Mesendoderm (in vitro differentiated cells): Measurements from ENCODE around the gene BRD7.

ENCODE experiments used
- DNase-seq: peaks from one replicate; pipeline ENCODE4 v3.0.0; 2013
- H2AK5ac ChIP-seq: 2 replicates; pipeline ENCODE4 v1.6.1; 2013; ENCODE audit warnings: low read length, inconsistent platforms
- H2BK120ac ChIP-seq: 2 replicates; pipeline ENCODE4 v1.6.1; 2013; ENCODE audit warnings: low read depth, mild to moderate bottlenecking, low read length, moderate library complexity, mixed read lengths
- H2BK15ac ChIP-seq: replicated peaks from 2 replicates; pipeline ENCODE4 v1.6.1; 2013; ENCODE audit warnings: low read depth, mild to moderate bottlenecking, moderate library complexity
- H2BK5ac ChIP-seq: 2 replicates; pipeline ENCODE4 v1.6.1; 2013; ENCODE audit warnings: low read length, inconsistent platforms
- H3K18ac ChIP-seq: 2 replicates; pipeline ENCODE4 v1.6.1; 2013; ENCODE audit warnings: mild to moderate bottlenecking, low read length, mixed read lengths
- H3K23ac ChIP-seq: one replicate; pipeline ENCODE4 v1.6.1; 2013; ENCODE audit warnings: low read length
- H3K27ac ChIP-seq: 2 replicates; pipeline ENCODE4 v1.5.1; 2013; ENCODE audit warnings: low read depth, mild to moderate bottlenecking, inconsistent platforms, low read length, moderate library complexity
- H3K27me3 ChIP-seq: 2 replicates; pipeline ENCODE4 v1.6.1; 2013; ENCODE audit warnings: low read length, control low read depth, mild to moderate bottlenecking, inconsistent platforms; ENCODE audit not compliant: insufficient read depth, poor library complexity
- H3K36me3 ChIP-seq: 2 replicates; pipeline ENCODE4 v1.6.1; 2013; ENCODE audit warnings: low read length, inconsistent platforms; ENCODE audit not compliant: control insufficient read depth, insufficient read depth
- H3K4ac ChIP-seq: one replicate; pipeline ENCODE4 v1.6.1; 2013; ENCODE audit warnings: low read depth, mild to moderate bottlenecking, low read length, moderate library complexity
- H3K4me1 ChIP-seq: 2 replicates; pipeline ENCODE4 v1.6.1; 2013; ENCODE audit warnings: low read depth, low read length, inconsistent platforms; ENCODE audit not compliant: control insufficient read depth
- H3K4me2 ChIP-seq: 2 replicates; pipeline ENCODE4 v1.6.1; 2013; ENCODE audit warnings: low read length
- H3K4me3 ChIP-seq: 2 replicates; pipeline ENCODE4 v1.5.1; 2013; ENCODE audit warnings: mild to moderate bottlenecking, low read length
- H3K56ac ChIP-seq: one replicate; pipeline ENCODE4 v1.6.1; 2013; ENCODE audit warnings: low read length
- H3K79me1 ChIP-seq: 2 replicates; pipeline ENCODE4 v1.6.1; 2013; ENCODE audit warnings: low read length, inconsistent platforms
- H3K79me2 ChIP-seq: 2 replicates; pipeline ENCODE4 v1.6.1; 2013; ENCODE audit warnings: mild to moderate bottlenecking, low read length; ENCODE audit not compliant: control insufficient read depth, insufficient read depth
- H3K9ac ChIP-seq: 2 replicates; pipeline ENCODE4 v1.6.1; 2013; ENCODE audit warnings: low read length, inconsistent platforms
- H4K5ac ChIP-seq: one replicate; pipeline ENCODE4 v1.6.1; 2013; ENCODE audit warnings: low read length
- H4K8ac ChIP-seq: one replicate; pipeline ENCODE4 v1.6.1; 2013; ENCODE audit warnings: low read depth, mild to moderate bottlenecking, control low read depth, low read length, moderate library complexity
- WGBS: extraction: QIAGEN DNeasy Blood & Tissue Kit; methylation state at CpG from one replicate; pipeline ENCODE4 v1.1.7; 2013; ENCODE audit warnings: low lambda C conversion rate, missing lambda C conversion rate; ENCODE audit not compliant: insufficient coverage; ENCODE audit errors: extremely low coverage; 5-methylcytosine and 5-hydroxymethylcytosine counted together

The BRD7 gene

DNA sequence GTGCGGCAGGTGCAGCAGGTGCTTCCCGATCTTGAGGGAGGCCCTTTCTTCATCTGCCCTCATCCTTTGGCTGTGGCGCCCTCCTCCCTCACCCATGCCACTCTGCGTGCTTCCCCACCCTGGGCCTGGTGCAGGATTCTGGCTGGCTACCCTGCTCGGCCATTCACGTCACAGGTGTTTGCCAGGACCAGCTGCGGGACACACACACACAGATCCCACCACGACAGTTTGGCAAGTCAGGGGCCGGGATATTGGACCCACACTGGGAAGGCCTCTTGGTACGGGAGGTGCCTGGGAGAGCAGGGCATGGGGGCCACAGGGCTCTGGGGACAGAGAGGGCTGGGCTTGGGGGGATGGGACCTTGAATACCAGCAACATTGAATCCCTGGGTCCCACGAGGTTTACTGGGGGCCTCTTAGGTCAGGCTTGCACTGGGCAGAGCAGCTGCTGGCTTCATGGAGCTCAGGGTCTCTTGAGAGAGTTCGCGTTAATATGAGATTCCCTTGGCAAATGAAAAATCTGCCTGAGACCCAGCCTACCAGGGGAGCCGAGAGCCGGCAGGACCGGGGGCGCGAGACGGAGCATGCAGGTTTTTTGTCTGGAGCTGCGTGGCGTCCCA is 87.3 kb downstream of the BRD7 start:
- H3K4ac ChIP-seq: no peak overlapping the region
- H3K36me3 ChIP-seq: no peaks in the 10 kb centered on the region
- H2BK15ac ChIP-seq: no peak overlapping the region
- H2BK120ac ChIP-seq: no peak overlapping the region
- H3K18ac ChIP-seq: no peak overlapping the region
- H3K27me3 ChIP-seq: no peaks in the 10 kb centered on the region
- no peak overlapping the region for H3K9ac ChIP-seq
- no peak overlapping the region for H2AK5ac ChIP-seq
- H3K4me2 ChIP-seq: no peak overlapping the region
- no peaks in the 10 kb centered on the region for H3K4me1 ChIP-seq
- no peak for DNase-seq
- no peaks in the 10 kb centered on the region for H3K79me2 ChIP-seq
- no peak overlapping the region for H4K5ac ChIP-seq
- no peak overlapping the region for H3K56ac ChIP-seq
- H3K79me1 ChIP-seq: no peaks in the 10 kb centered on the region
- no peak overlapping the region for H3K23ac ChIP-seq
- H3K27ac ChIP-seq: no peak overlapping the region
- H3K4me3 ChIP-seq: no peak overlapping the region
- no peak overlapping the region for H4K8ac ChIP-seq
- WGBS: no CpG with 5 or more reads among the region's 21 CpGs
- no peak overlapping the region for H2BK5ac ChIP-seq

DNA sequence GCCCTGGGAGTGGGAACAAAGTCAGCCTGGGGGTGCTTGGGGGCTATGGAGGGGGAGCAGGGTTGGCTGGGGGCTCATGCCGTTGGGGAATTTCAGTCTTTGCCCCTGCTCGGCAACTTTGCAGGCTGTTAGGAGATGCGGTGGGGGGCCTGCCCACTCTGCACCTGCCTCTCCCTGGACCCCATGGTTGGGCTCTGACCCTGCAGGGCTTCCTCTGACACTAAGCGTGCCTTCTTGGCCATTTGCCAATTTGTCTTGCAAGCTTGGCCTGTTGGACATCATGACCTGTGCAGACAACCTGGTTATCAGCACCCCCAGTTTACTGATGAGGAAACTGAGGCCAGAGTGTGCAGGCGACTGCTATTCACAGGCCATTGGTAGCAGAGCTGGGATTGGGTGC is 87.9 kb downstream of the BRD7 start:
- no peaks in the 10 kb centered on the region for H3K27me3 ChIP-seq
- H3K23ac ChIP-seq: no peak overlapping the region
- no peak overlapping the region for H2BK5ac ChIP-seq
- no peaks in the 10 kb centered on the region for H3K4me1 ChIP-seq
- H3K4me3 ChIP-seq: no peak overlapping the region
- no peak overlapping the region for H3K27ac ChIP-seq
- no peak overlapping the region for H2BK15ac ChIP-seq
- no CpG with 5 or more reads among the region's 5 CpGs for WGBS
- H3K18ac ChIP-seq: no peak overlapping the region
- no peak overlapping the region for H2BK120ac ChIP-seq
- no peak overlapping the region for H3K4me2 ChIP-seq
- H4K8ac ChIP-seq: no peak overlapping the region
- no peak overlapping the region for H3K4ac ChIP-seq
- no peaks in the 10 kb centered on the region for H3K79me2 ChIP-seq
- DNase-seq: no peak
- H2AK5ac ChIP-seq: no peak overlapping the region
- no peak overlapping the region for H3K9ac ChIP-seq
- H3K79me1 ChIP-seq: no peaks in the 10 kb centered on the region
- no peak overlapping the region for H4K5ac ChIP-seq
- no peaks in the 10 kb centered on the region for H3K36me3 ChIP-seq
- no peak overlapping the region for H3K56ac ChIP-seq

DNA sequence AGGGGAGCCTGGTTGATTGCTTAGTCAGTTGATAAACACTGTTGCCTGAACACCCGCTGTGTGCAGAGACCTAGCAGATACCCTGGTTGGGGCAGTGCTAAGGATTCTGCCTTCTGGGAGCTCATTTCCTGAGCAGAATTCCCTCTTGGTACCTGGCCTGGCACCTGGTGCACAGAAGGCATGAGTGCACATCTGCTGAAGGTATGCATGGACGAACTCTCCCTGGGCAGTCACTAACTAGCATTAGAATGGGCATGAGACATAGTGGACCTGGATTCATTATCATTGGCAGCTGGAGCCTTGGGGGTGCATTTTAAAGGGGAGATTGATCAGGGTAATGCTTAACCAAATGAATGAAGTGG is 89.3 kb downstream of the BRD7 start:
- Histone ChIP-seq H3K79me2 (no peaks in the 10 kb centered on the region), H3K23ac (no peak overlapping the region), H2AK5ac (no peak overlapping the region), H3K36me3 (no peaks in the 10 kb centered on the region), H3K4ac (no peak overlapping the region), H3K4me1 (no peaks in the 10 kb centered on the region), H3K4me3 (no peak overlapping the region), H2BK120ac (no peak overlapping the region), H3K27me3 (no peaks in the 10 kb centered on the region), H2BK15ac (no peak overlapping the region), H3K79me1 (no peaks in the 10 kb centered on the region), H3K9ac (no peak overlapping the region), H3K4me2 (no peak overlapping the region), H3K56ac (no peak overlapping the region), H4K5ac (no peak overlapping the region), H2BK5ac (no peak overlapping the region), H3K18ac (no peak overlapping the region), H4K8ac (no peak overlapping the region), H3K27ac (no peak overlapping the region)
- DNase-seq: no peak
- no CpG with 5 or more reads among the region's 2 CpGs for WGBS

DNA sequence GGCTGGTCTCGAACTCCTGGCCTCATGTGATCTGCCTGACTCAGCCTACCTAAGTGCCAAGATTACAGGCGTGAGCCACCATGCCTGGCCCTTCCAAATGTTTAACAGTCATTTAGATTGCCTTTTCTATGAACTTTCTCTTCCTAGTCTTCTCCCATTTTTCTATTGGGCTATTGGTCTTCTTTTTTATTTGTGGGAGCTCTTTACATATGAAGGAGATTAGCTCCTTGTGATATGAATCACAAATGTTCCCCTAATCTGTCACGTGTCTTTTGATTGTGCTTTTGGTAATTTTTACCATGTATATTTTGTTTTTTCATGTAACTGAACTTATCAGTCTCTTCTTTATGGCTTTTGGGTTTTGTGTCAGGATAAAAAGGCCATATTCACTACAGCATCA is 90.5 kb downstream of the BRD7 start:
- H3K18ac ChIP-seq: no peak overlapping the region
- H3K23ac ChIP-seq: no peak overlapping the region
- H2BK5ac ChIP-seq: no peak overlapping the region
- H4K5ac ChIP-seq: no peak overlapping the region
- H2BK15ac ChIP-seq: no peak overlapping the region
- DNase-seq: no peak
- no peak overlapping the region for H2BK120ac ChIP-seq
- no peak overlapping the region for H3K4me3 ChIP-seq
- H4K8ac ChIP-seq: no peak overlapping the region
- no peak overlapping the region for H3K4me2 ChIP-seq
- H3K79me2 ChIP-seq: no peaks in the 10 kb centered on the region
- no peaks in the 10 kb centered on the region for H3K79me1 ChIP-seq
- no peak overlapping the region for H3K4ac ChIP-seq
- no peak overlapping the region for H3K56ac ChIP-seq
- H3K27ac ChIP-seq: no peak overlapping the region
- no peak overlapping the region for H2AK5ac ChIP-seq
- H3K4me1 ChIP-seq: no peaks in the 10 kb centered on the region
- no peak overlapping the region for H3K9ac ChIP-seq
- no CpG with 5 or more reads among the region's 3 CpGs for WGBS
- no peaks in the 10 kb centered on the region for H3K36me3 ChIP-seq
- no peaks in the 10 kb centered on the region for H3K27me3 ChIP-seq

DNA sequence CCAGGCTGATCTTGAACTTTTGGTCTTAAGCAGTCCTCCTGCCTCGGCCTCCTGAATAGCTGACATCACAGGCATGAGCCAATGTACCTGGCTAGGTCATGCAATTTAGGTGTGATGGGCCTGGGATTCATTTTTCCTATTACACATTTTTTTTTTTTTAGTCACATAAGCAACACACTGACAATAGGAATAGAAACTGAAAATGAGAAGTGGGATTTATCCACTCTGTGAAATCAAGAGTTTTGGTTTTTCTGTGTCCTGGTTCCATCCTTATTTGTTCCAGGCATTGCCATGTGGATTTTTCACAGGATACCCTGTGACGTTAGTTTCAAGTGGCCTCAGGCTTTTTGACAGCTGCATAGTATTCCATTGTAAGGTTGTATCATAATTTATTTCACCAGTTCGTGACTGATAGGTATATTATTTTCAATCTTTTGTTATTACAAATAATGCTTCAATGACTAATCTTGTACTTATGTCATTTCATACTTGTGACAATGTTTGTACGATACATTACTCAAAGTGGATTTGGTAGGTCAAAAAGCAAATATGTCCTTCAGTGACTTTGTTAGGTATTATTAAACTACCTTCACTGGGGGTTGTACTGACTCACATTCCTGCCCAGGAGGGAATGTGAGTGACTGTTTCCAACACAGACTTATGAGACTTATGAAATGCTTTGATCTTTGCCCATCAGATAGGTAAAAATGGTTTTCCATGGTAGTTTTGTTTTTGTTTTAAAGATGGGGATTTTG is 91.8 kb downstream of the BRD7 start:
- Histone ChIP-seq H3K79me1 (no peaks in the 10 kb centered on the region), H3K56ac (no peak overlapping the region), H2BK120ac (no peak overlapping the region), H3K23ac (no peak overlapping the region), H3K4me1 (no peaks in the 10 kb centered on the region), H3K9ac (no peak overlapping the region), H3K27ac (no peak overlapping the region), H2BK15ac (no peak overlapping the region), H2AK5ac (no peak overlapping the region), H3K36me3 (no peaks in the 10 kb centered on the region), H3K4me3 (no peak overlapping the region), H2BK5ac (no peak overlapping the region), H3K27me3 (no peaks in the 10 kb centered on the region), H3K79me2 (no peaks in the 10 kb centered on the region), H3K4ac (no peak overlapping the region), H4K8ac (no peak overlapping the region), H3K4me2 (no peak overlapping the region), H3K18ac (no peak overlapping the region), H4K5ac (no peak overlapping the region)
- WGBS: no CpG with 5 or more reads among the region's 4 CpGs
- DNase-seq: no peak

DNA sequence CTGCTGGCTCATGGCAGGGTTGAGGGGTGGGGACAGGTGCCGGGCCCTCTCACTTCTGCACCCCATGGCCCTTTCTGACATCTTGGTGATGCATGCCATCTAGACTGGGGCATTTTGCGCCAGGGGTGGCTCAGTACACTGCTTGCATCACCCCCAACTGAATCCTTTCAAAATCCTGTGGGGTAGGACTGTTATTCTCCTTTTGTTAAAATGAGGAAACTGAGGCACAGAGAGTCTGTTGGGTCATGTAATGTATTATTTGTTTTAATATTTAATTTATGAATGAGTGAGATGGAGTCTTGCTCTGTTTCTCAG is 92.5 kb downstream of the BRD7 start:
- Histone ChIP-seq H3K18ac (no peak overlapping the region), H4K5ac (no peak overlapping the region), H3K4me2 (no peak overlapping the region), H3K4me3 (no peak overlapping the region), H3K23ac (no peak overlapping the region), H4K8ac (no peak overlapping the region), H3K27me3 (no peaks in the 10 kb centered on the region), H2BK5ac (no peak overlapping the region), H3K36me3 (no peaks in the 10 kb centered on the region), H2BK15ac (no peak overlapping the region), H3K4ac (no peak overlapping the region), H3K56ac (no peak overlapping the region), H3K79me1 (no peaks in the 10 kb centered on the region), H3K9ac (no peak overlapping the region), H2AK5ac (no peak overlapping the region), H2BK120ac (no peak overlapping the region), H3K27ac (no peak overlapping the region), H3K4me1 (no peaks in the 10 kb centered on the region), H3K79me2 (no peaks in the 10 kb centered on the region)
- WGBS: no CpG with 5 or more reads among the region's 2 CpGs
- no peak for DNase-seq
